HEK293T (cell line): ENCODE data around the gene MYO1A.
A peak's percentile ranks its signal among the peaks of the same experiment; 100 is the strongest.

Experiments
- CTCF ChIA-PET: fragments of 350-600 bp; formaldehyde crosslinking; extraction: SDS; loops from one replicate; lab custom pipeline; 2021; ENCODE audit warnings: antibody characterized with exemption, inconsistent platforms; lab: Yijun Ruan, JAX
- POLR2A ChIA-PET: fragments of 350-600 bp; formaldehyde crosslinking; extraction: SDS; loops from one replicate; lab custom pipeline; 2020; ENCODE audit warnings: antibody characterized with exemption, inconsistent platforms; lab: Yijun Ruan, JAX
- DNase-seq: peaks from one replicate; pipeline ENCODE4 v3.0.0; 2012; ENCODE audit warnings: mixed read lengths; ENCODE audit errors: extremely low spot score
- ARNT ChIP-seq: fragments of 450-650 bp; IDR thresholded peaks from 2 replicates; pipeline ENCODE4 v1.6.1; 2017; ENCODE audit warnings: mild to moderate bottlenecking
- BHLHE40 ChIP-seq: fragments of 450-650 bp; IDR thresholded peaks from 2 replicates; pipeline ENCODE4 v1.6.1; 2016; ENCODE audit warnings: mild to moderate bottlenecking, moderate library complexity, borderline replicate concordance
- CTBP1 ChIP-seq: fragments of 450-650 bp; IDR thresholded peaks from 2 replicates; pipeline ENCODE4 v1.6.1; 2016; ENCODE audit warnings: borderline replicate concordance
- ELF4 ChIP-seq: fragments of 450-650 bp; IDR thresholded peaks from 2 replicates; pipeline ENCODE4 v1.6.1; 2017; ENCODE audit warnings: antibody characterized with exemption
- FOXA1 ChIP-seq: fragments of 450-650 bp; IDR thresholded peaks from 2 replicates; pipeline ENCODE4 v1.6.1; 2016; ENCODE audit warnings: mild to moderate bottlenecking
- FOXK2 ChIP-seq: fragments of 450-650 bp; IDR thresholded peaks from 2 replicates; pipeline ENCODE4 v1.6.1; 2016; ENCODE audit warnings: mild to moderate bottlenecking
- FOXM1 ChIP-seq: fragments of 450-650 bp; IDR thresholded peaks from 2 replicates; pipeline ENCODE4 v1.6.1; 2017; ENCODE audit warnings: mild to moderate bottlenecking, borderline replicate concordance
- HDGF ChIP-seq: fragments of 450-650 bp; IDR thresholded peaks from 2 replicates; pipeline ENCODE4 v1.6.1; 2017; ENCODE audit warnings: antibody characterized with exemption, borderline replicate concordance
- L3MBTL2 ChIP-seq: fragments of 450-650 bp; conservative IDR thresholded peaks from 2 replicates; pipeline ENCODE4 v1.6.1; 2016; ENCODE audit warnings: mild to moderate bottlenecking
- LEF1 ChIP-seq: fragments of 450-650 bp; IDR thresholded peaks from 2 replicates; pipeline ENCODE4 v1.6.1; 2017; ENCODE audit warnings: mild to moderate bottlenecking, borderline replicate concordance
- NFRKB ChIP-seq: fragments of 450-650 bp; IDR thresholded peaks from 2 replicates; pipeline ENCODE4 v1.6.1; 2016; ENCODE audit warnings: mild to moderate bottlenecking, moderate library complexity
- PKNOX1 ChIP-seq: fragments of 450-650 bp; IDR thresholded peaks from 2 replicates; pipeline ENCODE4 v1.6.1; 2016
- SP1 ChIP-seq: fragments of 450-650 bp; IDR thresholded peaks from 2 replicates; pipeline ENCODE4 v1.6.1; 2017
- SUZ12 ChIP-seq: fragments of 450-650 bp; IDR thresholded peaks from 2 replicates; pipeline ENCODE4 v1.6.1; 2016; ENCODE audit warnings: mild to moderate bottlenecking
- TARDBP ChIP-seq: fragments of 450-650 bp; IDR thresholded peaks from 2 replicates; pipeline ENCODE4 v1.6.1; 2016
- ZNF384 ChIP-seq: fragments of 450-650 bp; IDR thresholded peaks from 2 replicates; pipeline ENCODE4 v1.6.1; 2016

MYO1A gene

DNA sequence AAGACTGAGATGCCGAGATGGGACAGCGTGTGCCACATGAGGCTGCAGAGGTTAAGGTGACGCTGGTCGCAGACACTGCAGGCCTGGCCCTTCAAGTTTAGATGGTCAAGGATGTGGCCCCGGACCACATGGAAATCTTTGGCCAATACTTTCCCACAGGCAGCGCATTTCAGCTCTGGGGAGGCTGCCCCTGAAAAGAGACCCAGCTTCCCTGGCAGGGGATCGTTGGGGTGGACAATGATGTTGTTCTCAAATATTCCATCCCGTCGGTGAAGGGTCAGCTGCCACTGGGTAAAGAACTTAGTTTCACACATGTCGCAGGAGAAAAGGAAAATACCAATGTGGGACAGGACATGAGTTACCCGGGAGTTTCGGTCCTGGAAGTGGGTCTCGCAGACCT is 46.5 kb downstream of the MYO1A start:
- POLR2A ChIA-PET = interaction anchor here (1.2 kb wide), 1 partner anchor 278 kb away, joined by 4 read pairs; the partner anchor contains the start of gene NACA
- CTCF ChIA-PET = interaction anchor here (0.7 to 1.7 kb wide), 3 partner anchors 15 to 250 kb away, joined by 3 to 5 read pairs (median 4); no protein-coding TSS in a partner anchor
- DNase-seq = no peak
- TF ChIP-seq TARDBP (no peak), SUZ12 (no peak), CTBP1 (no peak), ELF4 (no peak), FOXA1 (no peak), ARNT (no peak), SP1 (no peak), BHLHE40 (no peak), NFRKB (no peak), FOXM1 (no peak), HDGF (no peak), LEF1 (no peak), FOXK2 (no peak), L3MBTL2 (no peak), PKNOX1 (no peak), ZNF384 (no peak)

DNA sequence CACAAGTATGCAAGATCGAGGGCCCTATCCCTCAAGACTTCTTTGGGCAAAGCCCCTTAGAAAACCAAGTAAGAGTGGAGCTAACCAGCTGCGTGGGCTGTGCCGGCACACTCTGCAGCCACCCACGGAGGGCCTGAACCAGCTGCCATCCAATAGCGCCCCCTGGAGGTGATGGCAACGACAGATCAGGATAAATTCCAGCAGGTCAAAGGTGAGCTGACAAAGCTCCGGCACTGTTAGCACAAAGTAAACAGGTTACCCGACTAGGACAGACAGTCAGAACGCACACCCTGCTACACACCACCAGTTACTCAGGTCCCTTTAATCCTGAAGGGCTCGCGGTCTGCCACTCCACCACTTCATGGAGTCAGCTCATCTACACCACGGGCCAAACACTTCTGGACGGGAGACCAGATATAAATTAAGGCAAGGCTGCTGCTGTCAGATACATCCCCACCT is 48.5 kb downstream of the MYO1A start:
- POLR2A ChIA-PET = interaction anchor here (0.8 to 1.7 kb wide), 2 partner anchors 250 to 252 kb away, joined by 3 read pairs; no protein-coding TSS in a partner anchor
- TF ChIP-seq ARNT (no peak), CTBP1 (peak; percentile 27; the same call in 1 of the 2 replicates)

GRCh38 chr12:57000393-57000792 is 49.5 kb downstream of the MYO1A start:
- DNase-seq = no peak
- POLR2A ChIA-PET = interaction anchor here (0.7 to 1.0 kb wide), 2 partner anchors 28 to 275 kb away, joined by 3 read pairs; partner anchors contain the start of gene NACA
- CTCF ChIA-PET = interaction anchor here (1.1 to 1.9 kb wide), 2 partner anchors 8 to 21 kb away, joined by 3 to 5 read pairs; no protein-coding TSS in a partner anchor
- no peak for TF ChIP-seq FOXM1
- TF ChIP-seq LEF1 = no peak
- no peak for TF ChIP-seq L3MBTL2
- no peak for TF ChIP-seq PKNOX1
- TF ChIP-seq FOXK2 = no peak
- TF ChIP-seq HDGF = no peak
- TF ChIP-seq SUZ12 = no peak

More for the DNA sequence above, 48.5 kb downstream of the MYO1A start:
- CTCF ChIA-PET = interaction anchor here (0.6 to 2.0 kb wide), 12 partner anchors 9 to 676 kb away, joined by 3 to 17 read pairs (median 4); partner anchors contain the start of gene STAT6
- DNase-seq = peak; percentile 81

- ChIA-PET POLR2A (no interaction called here), CTCF (interaction anchor here (1.1 kb wide), 1 partner anchor 9 kb away, joined by 3 read pairs; no protein-coding TSS in a partner anchor)
- DNase-seq = no peak
- no peak for TF ChIP-seq HDGF
- no peak for TF ChIP-seq TARDBP
- TF ChIP-seq NFRKB = no peak
- TF ChIP-seq SP1 = no peak
- no peak for TF ChIP-seq PKNOX1
- no peak for TF ChIP-seq L3MBTL2
- TF ChIP-seq CTBP1 = no peak
- no peak for TF ChIP-seq BHLHE40
- TF ChIP-seq ELF4 = no peak
- TF ChIP-seq FOXA1 = no peak
- TF ChIP-seq ARNT = no peak
- TF ChIP-seq FOXM1 = no peak
- TF ChIP-seq ZNF384 = no peak
- no peak for TF ChIP-seq LEF1
- no peak for TF ChIP-seq SUZ12
- TF ChIP-seq FOXK2 = no peak
These were observed 50.5 kb downstream of the MYO1A start for GRCh38 chr12:56999456-56999855.

- no peak for TF ChIP-seq FOXA1
- no peak for TF ChIP-seq L3MBTL2
- no peak for TF ChIP-seq BHLHE40
- no peak for TF ChIP-seq ZNF384
- TF ChIP-seq TARDBP = no peak
- TF ChIP-seq ELF4 = no peak
- TF ChIP-seq FOXK2 = no peak
- TF ChIP-seq SUZ12 = no peak
- no peak for TF ChIP-seq CTBP1
- no peak for TF ChIP-seq PKNOX1
- no peak for TF ChIP-seq ARNT
- no peak for TF ChIP-seq HDGF
- no peak for TF ChIP-seq NFRKB
- no peak for TF ChIP-seq SP1
- no peak for TF ChIP-seq FOXM1
- no peak for TF ChIP-seq LEF1
- CTCF ChIA-PET = interaction anchor here (0.6 to 1.1 kb wide), 2 partner anchors 10 to 242 kb away, joined by 3 to 4 read pairs; no protein-coding TSS in a partner anchor
- POLR2A ChIA-PET = no interaction called here
- DNase-seq = no peak
These were observed 50.9 kb downstream of the MYO1A start for GRCh38 chr12:56998981-56999380.
